OCI-LY7 (cell line): Measurements from ENCODE around the gene PSMC1.

ENCODE experiments used
- CTCF ChIP-seq: fragments of 200-600 bp; sonication (generic); conservative IDR thresholded peaks from 2 replicates; pipeline ENCODE4 v1.5.1; 2014; ENCODE audit warnings: mild to moderate bottlenecking, antibody characterized with exemption, low read length, moderate library complexity, mixed read lengths
- EZH2phosphoT487 ChIP-seq: fragments of 200-600 bp; sonication (generic); IDR thresholded peaks from 2 replicates; pipeline ENCODE4 v1.6.1; 2018; ENCODE audit warnings: low read depth, borderline replicate concordance, mild to moderate bottlenecking, mixed run types, antibody characterized with exemption, low read length, moderate library complexity, mixed read lengths

- TF ChIP-seq CTCF (no peak), EZH2phosphoT487 (no peak)
These were observed 31.4 kb downstream of the PSMC1 start for GRCh38 chr14:90287791-90288190.
